Urinary bladder (tissue), 4 donors: ENCODE data around the gene PTTG1IP. TPM values are rescaled to one million over a fixed set of nuclear protein-coding genes. Genes with fewer than 3 reads are reported as not detected.
A peak's percentile ranks its signal among the peaks of the same experiment; 100 is the strongest.

Experiments
- DNase-seq: peaks from one replicate; pipeline ENCODE4 v3.0.0-alpha.2; 2015; ENCODE audit errors: extremely low spot score
- H3K27ac ChIP-seq: one replicate; pipeline ENCODE4 v1.5.1; 2013; ENCODE audit warnings: low read depth, mild to moderate bottlenecking, moderate library complexity
- H3K36me3 ChIP-seq: one replicate; pipeline ENCODE4 v1.6.1; 2013; ENCODE audit warnings: mild to moderate bottlenecking, moderate library complexity; ENCODE audit not compliant: insufficient read depth
- H3K4me1 ChIP-seq: one replicate; pipeline ENCODE4 v1.6.1; 2013; ENCODE audit warnings: mild to moderate bottlenecking, moderate library complexity; ENCODE audit not compliant: insufficient read depth
- H3K4me3 ChIP-seq: one replicate; pipeline ENCODE4 v1.5.1; 2013; ENCODE audit warnings: low read depth, low read length
- WGBS: extraction: QIAGEN DNeasy Blood & Tissue Kit; methylation state at CpG from one replicate; pipeline ENCODE4 v1.1.7; 2013; 5-methylcytosine and 5-hydroxymethylcytosine counted together
- polyA plus RNA-seq: library from polyadenylated mRNA; stranded (reverse); fragments of 200-250 nt; gene quantifications from one replicate; pipeline ENCODE4 v1.2.3, GENCODE V29; 2013
- total RNA-seq: library from RNA; depleted of rRNA; stranded (reverse); fragments of >200 nt; gene quantifications from one replicate; pipeline ENCODE4 v1.2.3, GENCODE V29; 2014
- donor health status: healthy with polysubstance abuse.
- donor health status: healthy.

The PTTG1IP gene
- total and polyA plus RNA-seq, 2 donors: 154 to 233 TPM

DNA sequence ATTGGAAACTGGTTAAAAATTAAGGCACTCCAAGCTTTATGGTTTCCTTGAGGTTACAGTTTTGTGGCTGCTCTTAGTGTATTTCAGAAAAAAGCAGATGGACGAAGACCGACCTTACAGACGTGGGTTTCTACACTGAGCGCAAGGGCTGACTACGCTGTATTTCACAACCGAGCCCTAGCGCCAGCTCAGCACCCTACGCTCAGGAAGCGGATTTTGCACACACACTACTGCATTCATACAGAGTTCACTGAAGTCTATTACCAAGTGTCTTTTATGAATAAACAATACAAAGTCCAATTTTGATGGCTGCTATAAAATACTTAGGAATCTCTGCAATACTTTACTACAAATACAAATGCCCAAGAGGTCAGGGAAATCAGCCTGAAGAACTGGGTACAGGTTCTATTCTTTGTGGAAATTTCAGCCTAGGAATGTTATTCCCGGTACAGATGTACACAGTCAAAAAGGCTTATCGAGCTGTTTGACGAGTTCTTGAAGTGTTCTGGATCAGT lies 23.8 kb downstream of the PTTG1IP start:
- 92% methylated on average over 12 of the region's 12 CpGs for WGBS
- H3K36me3 ChIP-seq: peaks cover 3% of the 10 kb centered on the region
- no peak overlapping the region for H3K27ac ChIP-seq
- no peak overlapping the region for H3K4me3 ChIP-seq
- H3K4me1 ChIP-seq: peaks cover 1% of the 10 kb centered on the region
- no peak for DNase-seq

GRCh38 chr21:44848821-44849521 lies 24.5 kb downstream of the PTTG1IP start:
- Histone ChIP-seq H3K27ac (no peak overlapping the region), H3K4me3 (no peak overlapping the region), H3K4me1 (peaks cover 1% of the 10 kb centered on the region), H3K36me3 (peaks cover 2% of the 10 kb centered on the region)
- DNase-seq: no peak
- WGBS: 94% methylated on average over 36 of the region's 36 CpGs

DNA sequence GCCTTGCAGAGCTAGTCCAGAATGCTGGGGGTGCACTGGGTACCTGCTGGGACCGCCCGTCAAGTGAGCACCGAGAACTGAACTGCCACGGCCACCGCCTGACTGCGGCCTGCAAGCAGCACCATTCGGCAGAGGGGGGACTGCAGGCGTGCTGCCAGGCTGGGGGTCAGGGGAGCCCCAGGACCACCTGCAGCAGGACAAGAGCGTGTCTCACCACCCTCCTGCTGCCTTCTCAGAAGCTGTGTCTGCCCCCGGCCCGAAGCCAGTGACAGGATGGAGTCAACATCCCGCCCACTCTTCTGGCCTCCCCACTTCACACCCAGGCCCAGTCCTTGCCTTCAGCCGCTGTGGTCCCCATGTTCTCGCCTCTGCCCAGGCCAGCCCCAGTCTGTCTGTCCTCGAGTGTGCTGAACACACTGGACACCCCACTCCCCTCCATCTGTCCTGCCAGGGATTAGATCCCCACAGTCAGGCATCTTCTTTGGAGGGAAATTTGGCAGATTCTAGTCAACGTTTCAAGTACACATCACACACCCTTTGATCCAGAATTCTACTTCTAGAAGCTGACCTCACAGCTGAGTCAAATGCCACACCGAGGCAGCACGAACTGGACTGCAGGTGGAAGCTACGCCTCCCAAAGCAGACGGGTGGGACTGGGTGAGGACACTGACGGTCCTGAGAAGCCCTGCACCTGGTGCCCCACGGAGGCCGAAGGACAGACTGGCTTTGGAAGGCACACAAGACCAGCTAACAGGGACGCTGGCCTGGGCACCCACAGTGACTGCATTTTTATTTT lies 26.0 kb downstream of the PTTG1IP start:
- DNase-seq: no peak
- WGBS: 83% methylated on average over 24 of the region's 24 CpGs
- peaks cover 2% of the 10 kb centered on the region for H3K36me3 ChIP-seq
- peaks cover 1% of the 10 kb centered on the region for H3K4me1 ChIP-seq
- H3K27ac ChIP-seq: no peak overlapping the region
- no peak overlapping the region for H3K4me3 ChIP-seq

DNA sequence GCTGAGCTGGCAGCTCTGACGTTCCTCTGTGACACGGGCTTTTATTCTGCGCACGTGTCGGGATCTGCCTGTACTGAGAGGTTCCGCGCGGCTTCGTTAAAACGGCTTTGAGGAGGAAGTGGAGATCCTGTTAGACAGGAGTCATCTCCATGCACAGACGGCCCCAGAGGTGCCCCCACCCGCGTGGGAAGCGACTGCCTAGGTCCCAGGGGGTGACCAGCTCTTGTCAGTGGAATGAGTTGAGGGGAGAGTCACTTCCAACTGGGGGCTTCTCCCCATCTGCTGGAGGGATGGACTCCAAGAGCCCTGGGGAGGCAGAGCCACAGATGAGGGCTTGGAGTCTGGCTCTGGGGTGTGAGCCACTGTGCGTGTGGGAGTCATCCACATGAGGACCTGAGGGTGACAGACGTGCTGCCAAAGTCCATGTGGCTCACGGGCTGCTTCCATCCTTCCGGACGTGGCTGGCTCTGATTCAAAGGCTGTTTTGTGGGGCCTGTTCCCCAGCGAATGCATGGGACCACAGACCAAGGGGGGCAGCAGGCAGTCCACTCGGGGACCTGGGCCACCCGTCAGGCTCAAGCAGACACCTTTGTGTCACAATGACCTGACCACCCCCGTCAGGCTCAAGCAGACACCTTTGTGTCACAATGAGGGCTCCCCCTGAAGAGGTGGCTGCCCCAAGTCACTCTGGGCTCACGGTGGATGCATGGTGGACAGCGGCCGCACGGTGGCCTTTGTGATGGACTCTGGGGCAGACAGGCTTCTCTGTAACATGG lies 26.8 kb downstream of the PTTG1IP start:
- Histone ChIP-seq H3K36me3 (peaks cover 2% of the 10 kb centered on the region), H3K27ac (no peak overlapping the region), H3K4me3 (no peak overlapping the region), H3K4me1 (peaks cover 1% of the 10 kb centered on the region)
- 32% methylated on average over 27 of the region's 27 CpGs for WGBS
- no peak for DNase-seq

DNA sequence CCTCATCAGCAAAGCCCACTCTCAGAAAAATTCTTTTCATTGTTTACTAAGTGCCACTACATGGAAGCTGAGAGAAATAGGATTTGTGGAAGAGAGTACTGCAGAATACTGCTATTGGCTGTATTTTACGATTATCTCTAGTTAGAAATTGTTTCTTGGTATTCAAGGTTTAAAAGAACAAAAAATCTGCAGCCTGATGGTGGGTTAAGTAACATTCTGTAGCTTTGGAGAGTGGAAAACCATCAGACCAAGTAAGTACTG lies 27.3 kb downstream of the PTTG1IP start:
- peaks cover 2% of the 10 kb centered on the region for H3K36me3 ChIP-seq
- no peak overlapping the region for H3K27ac ChIP-seq
- 19% methylated on average over 1 of the region's 1 CpG for WGBS

DNA sequence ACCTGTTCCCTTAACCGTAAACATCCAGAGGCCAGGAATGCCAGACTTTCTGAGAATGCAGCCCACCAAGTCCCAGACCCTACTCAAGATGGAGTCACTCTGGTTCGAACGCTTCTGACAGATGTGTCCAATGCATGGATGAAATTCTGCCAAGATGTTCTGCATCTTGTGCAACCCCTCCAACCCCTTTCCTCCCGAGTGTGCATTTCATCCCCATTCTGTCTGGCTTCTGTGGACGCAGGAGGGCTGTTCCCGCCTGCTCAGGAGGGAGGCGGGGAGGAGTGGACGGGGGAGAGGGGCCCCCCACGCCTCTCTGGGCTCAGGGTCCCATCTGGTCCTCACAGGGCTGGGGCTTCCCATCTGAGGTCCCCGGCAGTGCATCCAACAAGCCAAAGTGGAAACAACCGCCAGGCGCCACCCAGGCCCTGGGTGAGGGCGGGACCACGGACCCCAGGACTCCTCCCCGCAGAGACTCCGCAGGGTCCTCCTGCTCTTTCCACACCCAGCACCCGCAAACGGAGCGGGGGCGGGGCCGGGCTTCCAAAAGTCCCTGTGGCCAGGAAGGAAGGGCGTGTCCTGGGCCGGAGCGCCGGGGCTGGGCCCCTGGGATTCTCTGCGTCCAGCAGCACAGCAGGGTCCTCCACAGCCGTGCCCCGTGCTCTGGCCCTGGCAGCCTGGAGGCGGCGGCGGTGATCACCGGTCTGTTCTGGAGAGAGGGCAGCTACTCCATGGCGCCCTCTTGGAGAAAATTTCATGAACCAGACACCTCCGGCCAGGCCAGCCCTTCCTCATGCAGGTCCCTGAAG lies 27.9 kb downstream of the PTTG1IP start:
- DNase-seq: no peak
- WGBS: 5% methylated on average over 34 of the region's 34 CpGs
- Histone ChIP-seq H3K27ac (no peak overlapping the region), H3K36me3 (peaks cover 2% of the 10 kb centered on the region), H3K4me1 (peaks cover 1% of the 10 kb centered on the region), H3K4me3 (peak overlapping the region; percentile 4)

More for the DNA sequence above, 27.3 kb downstream of the PTTG1IP start:
- Histone ChIP-seq H3K4me1 (peaks cover 1% of the 10 kb centered on the region), H3K4me3 (peak overlapping the region; percentile 4)
- no peak for DNase-seq

GRCh38 chr21:44844256-44844655 lies 29.2 kb downstream of the PTTG1IP start:
- H3K4me1 ChIP-seq: peaks cover 1% of the 10 kb centered on the region
- H3K36me3 ChIP-seq: no peaks in the 10 kb centered on the region
- no peak overlapping the region for H3K4me3 ChIP-seq
- H3K27ac ChIP-seq: no peak overlapping the region
- DNase-seq: no peak
- WGBS: 56% methylated on average over 16 of the region's 16 CpGs

DNA sequence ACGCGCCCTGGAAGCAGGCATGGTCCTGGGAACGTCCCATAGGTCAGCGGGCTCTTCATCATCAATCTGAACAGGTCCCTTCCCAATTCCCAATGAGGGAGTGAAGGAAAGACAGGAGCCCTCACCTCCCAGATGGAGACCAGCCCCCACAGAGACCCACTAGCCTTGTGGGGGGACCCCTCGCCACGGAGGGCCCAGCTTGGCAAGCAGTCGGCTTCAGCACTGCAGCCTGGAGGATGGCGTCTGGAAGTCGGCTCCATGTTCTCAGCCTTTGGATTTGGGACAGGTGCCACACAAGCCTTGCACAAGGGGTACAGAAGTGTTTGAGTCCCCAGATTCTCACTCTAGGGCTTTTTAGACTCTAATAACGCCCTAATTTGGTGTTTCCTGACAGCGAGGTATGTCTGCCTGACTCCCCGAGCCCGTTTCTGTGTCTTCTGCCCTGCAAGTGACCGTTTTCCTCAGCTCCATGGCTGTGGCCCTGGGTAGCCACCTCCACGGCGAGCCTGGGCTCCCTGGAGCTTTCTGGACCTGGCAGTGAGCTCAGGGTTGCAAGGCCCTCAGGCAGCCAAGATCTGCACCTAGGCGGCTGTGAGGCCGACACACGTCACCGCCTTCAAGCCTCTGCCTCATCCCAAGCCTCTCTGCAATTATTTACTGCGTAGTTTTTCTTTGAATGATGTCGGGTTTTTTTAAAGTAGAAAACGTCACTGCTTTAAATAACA lies 30.6 kb downstream of the PTTG1IP start:
- Histone ChIP-seq H3K27ac (no peak overlapping the region), H3K36me3 (no peaks in the 10 kb centered on the region), H3K4me3 (no peak overlapping the region), H3K4me1 (peaks cover 1% of the 10 kb centered on the region)
- WGBS: 76% methylated on average over 23 of the region's 23 CpGs
- DNase-seq: no peak

DNA sequence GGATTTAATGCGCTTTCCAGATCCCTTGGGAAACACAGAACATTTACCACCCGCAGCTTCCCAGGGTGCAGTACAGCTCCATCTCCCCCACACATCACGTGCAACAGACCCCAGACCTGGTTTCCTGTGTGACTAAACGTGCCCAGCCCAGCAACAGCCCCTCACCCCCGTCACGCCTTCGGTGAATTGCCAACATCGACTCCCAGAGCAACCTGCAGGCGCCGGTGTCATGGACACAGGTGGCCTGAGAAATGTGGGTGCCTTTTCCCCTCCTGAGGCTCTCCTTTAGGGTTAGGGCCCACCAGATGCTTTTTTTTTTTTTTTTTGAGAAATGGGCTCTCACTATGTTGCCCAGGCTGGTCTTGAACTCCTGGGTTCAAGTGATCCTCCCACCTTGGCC lies 31.4 kb downstream of the PTTG1IP start:
- 82% methylated on average over 10 of the region's 10 CpGs for WGBS
- DNase-seq: no peak
- Histone ChIP-seq H3K27ac (no peak overlapping the region), H3K4me1 (peaks cover 1% of the 10 kb centered on the region), H3K36me3 (no peaks in the 10 kb centered on the region), H3K4me3 (no peak overlapping the region)

- H3K4me3 ChIP-seq: no peak overlapping the region
- H3K36me3 ChIP-seq: no peaks in the 10 kb centered on the region
- H3K27ac ChIP-seq: no peak overlapping the region
- peaks cover 1% of the 10 kb centered on the region for H3K4me1 ChIP-seq
- no peak for DNase-seq
- WGBS: 79% methylated on average over 11 of the region's 11 CpGs
Observed at GRCh38 chr21:44840771-44841170, 32.7 kb downstream of the PTTG1IP start.

GRCh38 chr21:44838951-44839350 lies 34.5 kb downstream of the PTTG1IP start:
- no peaks in the 10 kb centered on the region for H3K36me3 ChIP-seq
- DNase-seq: no peak
- 93% methylated on average over 9 of the region's 9 CpGs for WGBS
- no peak overlapping the region for H3K4me3 ChIP-seq
- H3K27ac ChIP-seq: no peak overlapping the region
- no peaks in the 10 kb centered on the region for H3K4me1 ChIP-seq

DNA sequence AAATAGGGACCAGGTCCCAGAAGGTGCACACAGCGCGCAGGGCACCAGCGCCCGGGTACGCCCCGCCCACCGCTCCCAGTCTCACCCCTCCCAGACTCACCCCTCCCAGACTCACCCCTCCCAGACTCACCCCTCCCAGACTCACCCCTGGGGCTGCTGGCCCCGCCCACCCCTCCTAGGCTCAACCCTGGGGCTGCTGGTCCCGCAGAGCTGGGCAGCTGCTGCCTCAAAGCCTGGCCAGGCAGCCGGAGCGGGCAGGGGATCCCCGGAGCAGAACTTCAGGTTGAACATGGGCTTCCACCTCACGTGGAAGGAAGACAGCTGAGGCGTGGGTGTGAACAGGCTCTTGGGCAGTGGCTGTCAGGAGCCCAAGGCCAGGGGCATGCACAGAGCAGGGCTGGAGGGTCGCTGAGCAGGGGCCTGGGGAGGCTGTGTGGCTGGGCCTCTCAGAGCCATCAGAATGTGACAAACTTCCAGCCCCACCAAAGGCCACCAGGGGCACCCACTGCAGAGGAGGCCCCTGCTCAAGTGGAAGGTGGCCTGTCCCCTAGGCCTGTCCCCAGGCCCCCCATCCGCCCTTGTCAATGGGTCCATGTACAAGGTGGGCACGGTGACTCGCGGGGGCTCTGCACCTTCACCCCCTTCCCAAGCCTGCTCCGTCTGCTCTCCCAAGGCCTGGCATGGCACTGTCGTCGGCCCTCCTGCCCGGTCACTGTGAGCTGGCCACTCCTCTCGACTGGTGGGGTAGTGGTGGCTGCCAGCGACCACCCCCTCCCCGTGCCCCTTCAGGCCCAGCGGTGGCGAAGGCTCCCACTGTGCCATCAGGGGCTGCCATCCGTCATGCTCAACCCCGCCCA lies 35.2 kb downstream of the PTTG1IP start:
- Histone ChIP-seq H3K4me3 (no peak overlapping the region), H3K36me3 (no peaks in the 10 kb centered on the region), H3K4me1 (no peaks in the 10 kb centered on the region), H3K27ac (no peak overlapping the region)
- 87% methylated on average over 30 of the region's 30 CpGs for WGBS
- no peak for DNase-seq
